ENCODE results near the gene STARD3NL.

- TF ChIP-seq ETS1 (IDR thresholded peaks at IDR 0.05) (no peak), CTCF (conservative IDR thresholded peaks at IDR 0.05; ENCODE audit: low read depth in 2 of 2) (no peak), POLR2AphosphoS5 (IDR thresholded peaks at IDR 0.05; ENCODE audit: low read depth) (no peak), EZH2 (IDR thresholded peaks at IDR 0.05; ENCODE audit: low read depth, unreplicated experiment) (no peak), NANOG (IDR thresholded peaks at IDR 0.05; ENCODE audit: borderline replicate concordance) (no peak), REST (IDR thresholded peaks at IDR 0.05; ENCODE audit: unreplicated experiment) (no peak), ZNF331 (CRISPR knock-in tag; IDR thresholded peaks at IDR 0.05; ENCODE audit: low read depth) (no peak), EZH2phosphoT487 (IDR thresholded peaks at IDR 0.05; ENCODE audit: unreplicated experiment) (no peak), STAT1 (IDR thresholded peaks at IDR 0.05; ENCODE audit: unreplicated experiment) (no peak), ZNF462 (CRISPR knock-in tag; IDR thresholded peaks at IDR 0.05) (no peak), CREB1 (CRISPR knock-in tag; IDR thresholded peaks at IDR 0.05; ENCODE audit: low read depth) (no peak), JUNB (IDR thresholded peaks at IDR 0.05; ENCODE audit: unreplicated experiment) (no peak), ZNF114 (CRISPR knock-in tag; IDR thresholded peaks at IDR 0.05) (no peak)
Measured at GRCh38 chr7:38141187-38141586, 36.9 kb upstream of the STARD3NL start.
